ENCODE measurements around the gene GBP3. TPM values are rescaled to one million over a fixed set of nuclear protein-coding genes. Genes with fewer than 3 reads are reported as not detected.
"Not testable (repeated sequence)": the region's sequence is repeated elsewhere in the genome, so short reads cannot be mapped to it uniquely, and the experiment has no call there.

Gene GBP3
- total RNA-seq, 1 experiment from 2014 or later, result 1.2 TPM

GRCh38 chr1:89035080-89035479 is 12.4 kb upstream of the GBP3 start:
- Histone ChIP-seq H4K20me1 (ENCODE audit: insufficient read depth) (no peaks in the 10 kb centered on the region), H3K27me3 (ENCODE audit: insufficient read depth, low read length) (no peaks in the 10 kb centered on the region), H3K4me1 (ENCODE audit: control insufficient read depth in 1 of 2, insufficient read depth in 2 of 2, low read length in 2 of 2) (no peaks in the 10 kb centered on the region), H3K4me3 (replicated peaks in 1 of 2; ENCODE audit: low read depth in 1 of 2, low read length in 2 of 2) (no peak overlapping the region), H3K9me3 (ENCODE audit: control insufficient read depth in 1 of 2, insufficient read depth in 1 of 2, low read depth in 1 of 2, low read length in 2 of 2) (no peaks in the 10 kb centered on the region), H2AFZ (ENCODE audit: low read depth, low read length, poor library complexity, severe bottlenecking) (no peak overlapping the region), H3K9me2 (ENCODE audit: insufficient read depth) (no peaks in the 10 kb centered on the region), H3K27ac (ENCODE audit: low read depth, low read length) (no peak overlapping the region), H3K79me2 (ENCODE audit: insufficient read depth, low read length) (no peaks in the 10 kb centered on the region), H3K4me2 (ENCODE audit: low read length) (no peak overlapping the region), H3K9ac (ENCODE audit: low read length) (no peak overlapping the region), H3K36me3 (ENCODE audit: control insufficient read depth in 1 of 2, insufficient read depth in 2 of 2, low read length in 2 of 2) (no peaks in the 10 kb centered on the region)
- DNase-seq (ENCODE audit: low read depth, low spot score) (no peak), ATAC-seq (no peak)
- BruUV-seq (replicated peaks), result no TSS peak
- CTCF ChIA-PET, result no interaction called here
- TF ChIP-seq EZH2 (IDR thresholded peaks at IDR 0.05), result no peak
- TF ChIP-seq ATF3 (IDR thresholded peaks at IDR 0.05), result no peak
- TF ChIP-seq EZH2phosphoT487 (IDR thresholded peaks at IDR 0.05; ENCODE audit: borderline replicate concordance), result no peak
- TF ChIP-seq POLR2AphosphoS5 (IDR thresholded peaks at IDR 0.05; ENCODE audit: low read depth, low read length), result no peak
- TF ChIP-seq EGR1 (IDR thresholded peaks at IDR 0.05; ENCODE audit: low read depth), result no peak
- TF ChIP-seq POLR2A (IDR thresholded peaks at IDR 0.05; ENCODE audit: borderline replicate concordance, extremely low read depth, insufficient read depth, insufficient read length), result no peak
- TF ChIP-seq SP1 (IDR thresholded peaks at IDR 0.05; ENCODE audit: low read depth), result no peak
- no peak for TF ChIP-seq SIN3A (IDR thresholded peaks at IDR 0.05; ENCODE audit: low read depth)
- TF ChIP-seq CEBPB (IDR thresholded peaks at IDR 0.05; ENCODE audit: low read depth), result no peak
- TF ChIP-seq REST (IDR thresholded peaks at IDR 0.05; ENCODE audit: low read depth), result no peak
- TF ChIP-seq ZNF274 (IDR thresholded peaks at IDR 0.05; ENCODE audit: low read depth, low read length), result no peak
- POLR2A ChIA-PET, result no interaction called here
- intact Hi-C loops (cut with micrococcal nuclease), result no loop called here
- RAD21 ChIA-PET (ENCODE audit: low non-redundant PET in 1 of 2, low total read pairs in 2 of 2, uncharacterized antibody in 2 of 2, unreplicated experiment in 2 of 2), result no interaction called here

- DNase-seq (ENCODE audit: low read depth, low spot score); ATAC-seq; H3K79me2 ChIP-seq (ENCODE audit: insufficient read depth, low read length); H4K20me1 ChIP-seq (ENCODE audit: insufficient read depth); H3K36me3 ChIP-seq (ENCODE audit: control insufficient read depth in 1 of 2, insufficient read depth in 2 of 2, low read length in 2 of 2); H3K4me1 ChIP-seq (ENCODE audit: control insufficient read depth in 1 of 2, insufficient read depth in 2 of 2, low read length in 2 of 2); H3K9ac ChIP-seq (ENCODE audit: low read length); H3K4me3 ChIP-seq (replicated peaks in 1 of 2; ENCODE audit: low read depth in 1 of 2, low read length in 2 of 2); H2AFZ ChIP-seq (ENCODE audit: low read depth, low read length, poor library complexity, severe bottlenecking); intact Hi-C loops (cut with micrococcal nuclease); H3K4me2 ChIP-seq (ENCODE audit: low read length); CTCF ChIA-PET; H3K9me2 ChIP-seq (ENCODE audit: insufficient read depth); H3K27ac ChIP-seq (ENCODE audit: low read depth, low read length); H3K27me3 ChIP-seq (ENCODE audit: insufficient read depth, low read length); BruUV-seq (replicated peaks); H3K9me3 ChIP-seq (ENCODE audit: control insufficient read depth in 1 of 2, insufficient read depth in 1 of 2, low read depth in 1 of 2, low read length in 2 of 2); POLR2A ChIA-PET: not testable (repeated sequence)
- RAD21 ChIA-PET (ENCODE audit: low non-redundant PET in 1 of 2, low total read pairs in 2 of 2, uncharacterized antibody in 2 of 2, unreplicated experiment in 2 of 2), result interaction anchor here in 1 of 2 experiments (0.7 kb wide), 1 partner anchor 1805 kb away, joined by 5 read pairs; no protein-coding TSS in a partner anchor
Observed at GRCh38 chr1:89034004-89034403, 11.3 kb upstream of the GBP3 start.

- H3K9me2 ChIP-seq (ENCODE audit: insufficient read depth); H3K36me3 ChIP-seq (ENCODE audit: control insufficient read depth in 1 of 2, insufficient read depth in 2 of 2, low read length in 2 of 2); H3K4me2 ChIP-seq (ENCODE audit: low read length); H3K9ac ChIP-seq (ENCODE audit: low read length); H4K20me1 ChIP-seq (ENCODE audit: insufficient read depth); H3K79me2 ChIP-seq (ENCODE audit: insufficient read depth, low read length); H2AFZ ChIP-seq (ENCODE audit: low read depth, low read length, poor library complexity, severe bottlenecking); H3K4me1 ChIP-seq (ENCODE audit: control insufficient read depth in 1 of 2, insufficient read depth in 2 of 2, low read length in 2 of 2); H3K27me3 ChIP-seq (ENCODE audit: insufficient read depth, low read length); H3K27ac ChIP-seq (ENCODE audit: low read depth, low read length); RAD21 ChIA-PET (ENCODE audit: low non-redundant PET in 1 of 2, low total read pairs in 2 of 2, uncharacterized antibody in 2 of 2, unreplicated experiment in 2 of 2); DNase-seq (ENCODE audit: low read depth, low spot score); H3K4me3 ChIP-seq (replicated peaks in 1 of 2; ENCODE audit: low read depth in 1 of 2, low read length in 2 of 2); BruUV-seq (replicated peaks); ATAC-seq; H3K9me3 ChIP-seq (ENCODE audit: control insufficient read depth in 1 of 2, insufficient read depth in 1 of 2, low read depth in 1 of 2, low read length in 2 of 2); intact Hi-C loops (cut with micrococcal nuclease); CTCF ChIA-PET; POLR2A ChIA-PET: not testable (repeated sequence)
Observed at GRCh38 chr1:89029051-89029450, 6.4 kb upstream of the GBP3 start.

All from HCT116 (cell line).